Measurements from ENCODE around the gene AGPAT4. TPM values are rescaled to one million over a fixed set of nuclear protein-coding genes. Genes with fewer than 3 reads are reported as not detected.
"Not testable (repeated sequence)": the region's sequence is repeated elsewhere in the genome, so short reads cannot be mapped to it uniquely, and the experiment has no call there.

The AGPAT4 gene
- total RNA-seq, 4 donors from 2014 or later, result 0.36 to 0.61 (median 0.53) TPM

DNA sequence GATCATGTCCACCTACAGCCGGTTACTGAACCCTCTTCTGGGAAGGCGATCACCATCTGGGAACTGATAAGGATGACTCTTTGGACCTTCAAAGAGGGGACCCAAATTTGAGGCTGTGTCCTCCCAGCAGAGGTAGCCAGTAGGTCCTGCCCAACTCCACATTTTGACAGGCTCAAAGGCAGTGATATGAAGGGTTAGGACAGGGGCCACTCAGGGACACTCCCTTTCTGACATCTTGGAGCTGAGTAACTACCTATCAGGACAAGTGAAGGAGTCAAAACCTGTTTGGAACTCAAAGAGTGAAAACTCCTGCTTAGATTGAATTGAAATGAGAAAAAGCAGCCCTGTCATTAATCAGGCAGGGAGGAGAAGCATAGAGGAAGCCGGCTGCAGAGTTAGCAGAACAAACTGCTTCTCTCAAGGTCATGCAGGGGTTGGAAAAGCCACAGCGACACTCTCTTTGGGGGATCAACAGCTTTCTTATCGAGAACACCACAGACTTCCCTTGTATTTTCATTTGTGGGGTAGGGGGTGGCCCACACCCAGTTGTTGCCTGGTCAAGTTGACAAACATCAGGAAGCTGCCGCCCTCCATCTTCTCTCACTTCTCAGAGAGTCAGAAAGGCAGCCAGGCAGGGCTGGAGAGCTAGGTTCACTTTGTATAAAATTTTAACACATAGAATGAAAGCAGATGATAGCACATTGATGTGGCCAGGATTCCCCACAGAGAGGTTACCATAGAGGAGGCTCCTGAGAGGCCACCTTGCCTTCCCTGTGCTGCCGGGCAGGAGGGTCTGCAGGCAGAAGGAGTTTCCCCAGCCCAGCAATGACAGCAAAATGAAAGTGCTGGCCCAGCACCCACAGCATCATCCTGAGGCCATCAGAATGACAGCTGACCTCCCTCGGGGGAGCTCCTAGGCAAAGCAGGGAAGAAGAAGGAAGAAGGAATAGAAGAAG lies 47.6 kb downstream of the AGPAT4 start:
- Histone ChIP-seq H3K36me3 (no peaks in the 10 kb centered on the region), H3K4me3 (no peak overlapping the region), H3K27me3 (no peaks in the 10 kb centered on the region), H3K27ac (no peak overlapping the region), H3K4me1 (peaks cover 0 to 6% of the 10 kb centered on the region in 2 donors), H3K9me3 (no peaks in the 10 kb centered on the region)
- DNase-seq (no peak), ATAC-seq (no peak)
- in situ Hi-C loops (cut with MboI; ENCODE audit: low sequenced_read_pairs in 4 of 4), result no loop called here
- intact Hi-C loops (cut with DNase I; ENCODE audit: low total_unique reads), result no loop called here
- TF ChIP-seq POLR2A (IDR thresholded peaks at IDR 0.05), result no peak
- TF ChIP-seq, protein P1, sequence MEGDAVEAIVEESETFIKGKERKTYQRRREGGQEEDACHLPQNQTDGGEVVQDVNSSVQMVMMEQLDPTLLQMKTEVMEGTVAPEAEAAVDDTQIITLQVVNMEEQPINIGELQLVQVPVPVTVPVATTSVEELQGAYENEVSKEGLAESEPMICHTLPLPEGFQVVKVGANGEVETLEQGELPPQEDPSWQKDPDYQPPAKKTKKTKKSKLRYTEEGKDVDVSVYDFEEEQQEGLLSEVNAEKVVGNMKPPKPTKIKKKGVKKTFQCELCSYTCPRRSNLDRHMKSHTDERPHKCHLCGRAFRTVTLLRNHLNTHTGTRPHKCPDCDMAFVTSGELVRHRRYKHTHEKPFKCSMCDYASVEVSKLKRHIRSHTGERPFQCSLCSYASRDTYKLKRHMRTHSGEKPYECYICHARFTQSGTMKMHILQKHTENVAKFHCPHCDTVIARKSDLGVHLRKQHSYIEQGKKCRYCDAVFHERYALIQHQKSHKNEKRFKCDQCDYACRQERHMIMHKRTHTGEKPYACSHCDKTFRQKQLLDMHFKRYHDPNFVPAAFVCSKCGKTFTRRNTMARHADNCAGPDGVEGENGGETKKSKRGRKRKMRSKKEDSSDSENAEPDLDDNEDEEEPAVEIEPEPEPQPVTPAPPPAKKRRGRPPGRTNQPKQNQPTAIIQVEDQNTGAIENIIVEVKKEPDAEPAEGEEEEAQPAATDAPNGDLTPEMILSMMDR (IDR thresholded peaks at IDR 0.05 in 4 of 5, conservative IDR thresholded peaks at IDR 0.05 in 1 of 5), result no peak

DNA sequence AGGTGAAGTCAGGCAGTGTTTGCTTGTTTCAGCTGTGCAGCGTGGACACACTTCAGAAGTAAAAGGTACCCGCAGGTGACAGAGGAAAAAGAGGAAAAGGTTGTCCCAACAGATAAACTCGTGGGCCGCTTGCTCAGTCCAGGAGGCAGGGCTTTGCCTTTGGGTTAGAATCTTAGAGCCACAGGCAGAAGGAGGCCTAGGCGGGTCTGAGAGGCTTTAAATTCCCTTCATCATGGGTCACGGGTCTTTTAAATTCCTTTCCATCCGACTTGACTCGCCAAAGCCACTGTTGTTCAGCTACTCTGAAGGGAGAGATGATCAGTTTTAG lies 48.2 kb downstream of the AGPAT4 start:
- H3K4me1 ChIP-seq, result peaks cover 0 to 6% of the 10 kb centered on the region in 2 donors
- no peak overlapping the region for H3K4me3 ChIP-seq
- H3K27me3 ChIP-seq, result no peaks in the 10 kb centered on the region
- no peaks in the 10 kb centered on the region for H3K9me3 ChIP-seq
- no peaks in the 10 kb centered on the region for H3K36me3 ChIP-seq
- H3K27ac ChIP-seq, result no peak overlapping the region
- no peak for DNase-seq
- TF ChIP-seq, protein P1 (IDR thresholded peaks at IDR 0.05 in 4 of 5, conservative IDR thresholded peaks at IDR 0.05 in 1 of 5), result no peak
- no peak for TF ChIP-seq POLR2A (IDR thresholded peaks at IDR 0.05)
- in situ Hi-C loops (cut with MboI; ENCODE audit: low sequenced_read_pairs in 4 of 4), result no loop called here
- intact Hi-C loops (cut with DNase I; ENCODE audit: low total_unique reads), result no loop called here
- no peak for ATAC-seq

DNA sequence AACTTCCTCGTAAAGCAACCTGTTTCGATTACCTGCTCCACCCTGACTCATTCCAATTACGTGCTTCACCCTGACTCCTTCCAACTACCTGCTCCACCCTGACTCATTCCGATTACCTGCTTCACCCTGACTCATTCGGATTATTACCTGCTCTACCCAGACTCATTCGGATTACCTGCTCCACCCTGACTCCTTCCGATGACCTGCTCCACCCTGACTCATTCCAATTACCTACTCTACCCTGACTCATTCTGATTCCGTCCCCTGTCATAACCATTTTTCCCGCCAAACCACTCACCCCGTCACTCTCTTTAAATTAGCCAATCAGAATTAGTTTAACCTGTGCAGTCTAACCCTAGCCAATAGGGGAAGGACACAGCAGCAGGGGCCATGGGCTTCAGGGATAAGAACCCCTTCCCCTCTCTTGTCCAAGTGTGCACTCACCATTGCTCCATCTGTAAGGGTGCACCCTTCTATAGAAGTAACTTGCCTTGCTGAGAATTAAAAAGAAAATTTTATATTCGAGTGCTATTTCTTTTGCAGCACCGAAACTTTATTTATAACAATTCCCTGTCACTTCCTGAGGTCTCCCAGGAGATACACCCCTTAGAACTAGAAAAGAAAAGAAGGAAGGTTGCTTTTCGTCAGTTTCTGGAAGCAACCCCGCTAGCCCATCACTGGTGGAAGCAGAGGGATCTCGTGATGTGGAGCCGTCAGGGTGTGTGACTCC lies 48.7 kb downstream of the AGPAT4 start:
- H3K27me3 ChIP-seq; H3K4me3 ChIP-seq; H3K36me3 ChIP-seq; in situ Hi-C loops (cut with MboI; ENCODE audit: low sequenced_read_pairs in 4 of 4); DNase-seq; ATAC-seq; H3K9me3 ChIP-seq; H3K4me1 ChIP-seq; H3K27ac ChIP-seq; intact Hi-C loops (cut with DNase I; ENCODE audit: low total_unique reads): not testable (repeated sequence)

DNA sequence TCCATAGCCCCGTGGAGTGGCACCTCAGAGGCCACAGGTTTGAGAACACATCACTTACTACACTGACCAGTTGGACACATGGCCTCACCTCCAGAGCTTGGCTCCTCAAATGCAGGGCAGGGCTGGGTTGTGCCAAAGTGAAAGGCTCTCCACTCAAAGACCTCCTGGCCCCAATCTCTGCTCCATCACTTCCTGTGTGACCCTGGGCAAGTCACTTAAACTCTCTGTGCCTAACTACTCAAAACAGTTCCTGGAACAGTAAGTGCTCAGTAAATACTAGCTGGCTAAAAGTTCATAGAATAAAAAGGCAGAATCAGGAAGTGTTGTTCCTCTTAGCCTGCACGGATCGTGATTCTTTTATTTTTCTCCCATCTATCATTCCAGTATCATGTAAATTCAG lies 50.2 kb downstream of the AGPAT4 start:
- no peak overlapping the region for H3K27ac ChIP-seq
- no peaks in the 10 kb centered on the region for H3K36me3 ChIP-seq
- no peak for ATAC-seq
- H3K27me3 ChIP-seq, result no peaks in the 10 kb centered on the region
- no peaks in the 10 kb centered on the region for H3K4me1 ChIP-seq
- in situ Hi-C loops (cut with MboI; ENCODE audit: low sequenced_read_pairs in 4 of 4), result no loop called here
- no peaks in the 10 kb centered on the region for H3K9me3 ChIP-seq
- H3K4me3 ChIP-seq, result no peak overlapping the region
- TF ChIP-seq, protein P1 (IDR thresholded peaks at IDR 0.05 in 4 of 5, conservative IDR thresholded peaks at IDR 0.05 in 1 of 5), result no peak
- no peak for TF ChIP-seq POLR2A (IDR thresholded peaks at IDR 0.05)
- intact Hi-C loops (cut with DNase I; ENCODE audit: low total_unique reads), result no loop called here
- DNase-seq, result no peak

DNA sequence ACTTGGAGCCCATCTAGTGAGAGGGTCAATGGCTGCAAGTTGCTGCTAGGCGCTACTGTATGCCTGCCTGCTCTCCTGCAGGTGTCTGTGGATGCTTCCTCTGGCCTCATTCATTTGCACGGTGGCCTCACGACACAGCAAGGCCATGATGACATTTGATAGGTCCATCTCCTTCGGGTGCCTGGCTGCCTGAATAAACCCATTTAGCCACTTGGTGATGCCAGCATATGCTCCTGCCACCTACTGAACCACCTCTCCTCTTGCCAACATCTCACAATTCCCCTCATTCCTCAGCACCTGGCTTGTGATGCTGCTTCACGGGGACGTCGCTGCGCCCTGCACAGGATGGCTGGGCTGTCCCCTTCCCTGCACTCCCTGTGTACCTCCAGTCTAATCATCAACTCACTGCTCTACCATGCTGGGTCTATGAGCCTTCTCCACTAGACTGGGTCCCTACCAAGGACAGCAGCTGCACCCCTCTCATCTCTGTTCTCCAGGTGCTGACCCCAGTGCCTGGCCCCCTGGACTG lies 51.1 kb downstream of the AGPAT4 start:
- H3K36me3 ChIP-seq, result no peaks in the 10 kb centered on the region
- intact Hi-C loops (cut with DNase I; ENCODE audit: low total_unique reads), result no loop called here
- H3K27ac ChIP-seq, result no peak overlapping the region
- no peaks in the 10 kb centered on the region for H3K4me1 ChIP-seq
- in situ Hi-C loops (cut with MboI; ENCODE audit: low sequenced_read_pairs in 4 of 4), result no loop called here
- no peak overlapping the region for H3K4me3 ChIP-seq
- ATAC-seq (no peak), DNase-seq (no peak)
- TF ChIP-seq POLR2A (IDR thresholded peaks at IDR 0.05), result no peak
- TF ChIP-seq, protein P1 (IDR thresholded peaks at IDR 0.05 in 4 of 5, conservative IDR thresholded peaks at IDR 0.05 in 1 of 5), result no peak
- H3K27me3 ChIP-seq, result no peaks in the 10 kb centered on the region
- H3K9me3 ChIP-seq, result no peaks in the 10 kb centered on the region
